GM19043 (cell line): ENCODE results near the gene SLC38A4.

Experiments
- ATAC-seq: cut with Tn5 transposase; IDR thresholded peaks from one replicate; pipeline ENCODE4 v1.9.1; 2021; ENCODE audit warnings: low read depth; ENCODE audit not compliant: unreplicated experiment

SLC38A4 gene

DNA sequence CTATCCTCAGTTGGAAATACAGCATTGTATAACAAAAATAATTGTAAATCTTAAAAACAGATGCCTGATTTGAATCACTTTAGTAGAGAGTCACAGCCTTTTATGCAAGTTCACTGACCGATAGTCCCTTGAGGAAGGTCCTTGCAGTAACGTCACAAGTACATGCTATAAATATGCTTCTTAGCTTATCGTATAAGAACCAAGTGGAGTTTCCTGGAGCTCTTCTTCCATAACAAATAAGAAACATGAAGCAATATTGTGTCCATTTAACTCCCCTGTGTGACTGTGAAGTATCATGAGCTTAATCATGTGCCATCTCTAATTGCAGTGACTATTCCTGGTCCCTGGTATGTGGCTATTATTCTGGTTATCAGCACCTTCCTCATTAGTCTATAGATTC, 107.9 kb downstream of the SLC38A4 start:
- no peak for ATAC-seq

DNA sequence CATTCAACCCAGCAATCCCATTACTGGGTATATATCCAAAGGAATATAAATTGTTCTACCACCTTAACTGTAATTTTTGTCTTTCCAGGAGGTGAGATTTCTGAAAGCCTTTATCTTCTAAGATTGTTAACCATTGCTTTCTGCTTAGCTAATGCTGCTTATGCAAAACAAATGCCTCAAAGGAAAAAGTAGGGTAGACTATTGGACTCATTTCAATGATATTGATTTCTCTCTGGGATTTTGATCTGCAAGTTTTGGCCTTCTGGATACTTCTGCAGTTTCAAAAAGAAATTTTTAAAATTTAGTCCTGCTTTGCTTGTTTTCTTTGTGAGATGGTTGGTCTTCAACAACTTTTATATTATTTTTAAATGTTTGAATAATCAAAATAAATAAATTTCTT, 108.6 kb downstream of the SLC38A4 start:
- ATAC-seq = no peak
